MV-4-11 (cell line): ENCODE data around the gene TP53I11.

ENCODE experiments used
- DNase-seq: peaks from one replicate; lab custom pipeline; 2025; lab: John Stamatoyannopoulos, UW

TP53I11 gene

GRCh38 chr11:44978274-44978960, 27.7 kb upstream of the TP53I11 start:
- DNase-seq: no peak

- peak; percentile 11 for DNase-seq
Observed at GRCh38 chr11:44977493-44977984, 26.9 kb upstream of the TP53I11 start.

- DNase-seq: no peak
Observed at GRCh38 chr11:44976576-44976975, 25.9 kb upstream of the TP53I11 start.

GRCh38 chr11:44974402-44975000, 23.8 kb upstream of the TP53I11 start:
- no peak for DNase-seq

- no peak for DNase-seq
Observed at GRCh38 chr11:44973632-44974401, 23.1 kb upstream of the TP53I11 start.

GRCh38 chr11:44972746-44973435, 22.2 kb upstream of the TP53I11 start:
- no peak for DNase-seq

- DNase-seq: no peak
Observed at GRCh38 chr11:44971185-44971584, 20.5 kb upstream of the TP53I11 start.

GRCh38 chr11:44970293-44970692, 19.6 kb upstream of the TP53I11 start:
- DNase-seq: peak; percentile 49

GRCh38 chr11:44969651-44970252, 19.1 kb upstream of the TP53I11 start:
- no peak for DNase-seq

GRCh38 chr11:44968510-44968909, 17.8 kb upstream of the TP53I11 start:
- DNase-seq: no peak

- DNase-seq: no peak
Observed at GRCh38 chr11:44967930-44968496, 17.3 kb upstream of the TP53I11 start.

GRCh38 chr11:44966694-44967093, 16.0 kb upstream of the TP53I11 start:
- no peak for DNase-seq

- no peak for DNase-seq
Observed at GRCh38 chr11:44964526-44965209, 14.0 kb upstream of the TP53I11 start.

- no peak for DNase-seq
Observed at GRCh38 chr11:44963948-44964347, 13.3 kb upstream of the TP53I11 start.

- DNase-seq: no peak
Observed at GRCh38 chr11:44963136-44963535, 12.5 kb upstream of the TP53I11 start.

GRCh38 chr11:44962464-44962863, 11.8 kb upstream of the TP53I11 start:
- no peak for DNase-seq

- DNase-seq: no peak
Observed at GRCh38 chr11:44960200-44960845, 9.6 kb upstream of the TP53I11 start.

GRCh38 chr11:44959064-44959463, 8.4 kb upstream of the TP53I11 start:
- DNase-seq: no peak

GRCh38 chr11:44957776-44958564, 7.3 kb upstream of the TP53I11 start:
- DNase-seq: no peak
